T-helper 22 cell (primary cell): ENCODE data around the gene ARHGEF9.

Experiments used
- DNase-seq: peaks from one replicate; pipeline ENCODE4 v3.0.0-alpha.2; 2020; ENCODE audit warnings: low read depth

Gene ARHGEF9

GRCh38 chrX:63746278-63746677 is 38.7 kb downstream of the ARHGEF9 start:
- DNase-seq = no peak

GRCh38 chrX:63744850-63745394 is 40.1 kb downstream of the ARHGEF9 start:
- no peak for DNase-seq

- DNase-seq = no peak
These were observed 41.4 kb downstream of the ARHGEF9 start for GRCh38 chrX:63743596-63743995.

- no peak for DNase-seq
These were observed 44.6 kb downstream of the ARHGEF9 start for GRCh38 chrX:63740382-63740781.

GRCh38 chrX:63739885-63740284 is 45.1 kb downstream of the ARHGEF9 start:
- no peak for DNase-seq

- DNase-seq = no peak
These were observed 46.3 kb downstream of the ARHGEF9 start for GRCh38 chrX:63738696-63739095.

GRCh38 chrX:63737131-63737921 is 47.7 kb downstream of the ARHGEF9 start:
- no peak for DNase-seq

GRCh38 chrX:63735882-63736281 is 49.1 kb downstream of the ARHGEF9 start:
- no peak for DNase-seq

GRCh38 chrX:63720293-63720692 is 64.7 kb downstream of the ARHGEF9 start:
- DNase-seq = no peak

- DNase-seq = no peak
These were observed 65.4 kb downstream of the ARHGEF9 start for GRCh38 chrX:63719633-63720032.

- DNase-seq = no peak
These were observed 66.9 kb downstream of the ARHGEF9 start for GRCh38 chrX:63718010-63718694.

GRCh38 chrX:63713526-63713925 is 71.5 kb downstream of the ARHGEF9 start:
- no peak for DNase-seq

GRCh38 chrX:63708801-63709200 is 76.2 kb downstream of the ARHGEF9 start:
- DNase-seq = no peak

- DNase-seq = no peak
These were observed 82.5 kb downstream of the ARHGEF9 start for GRCh38 chrX:63702556-63702955.

- no peak for DNase-seq
These were observed 97.9 kb downstream of the ARHGEF9 start for GRCh38 chrX:63686878-63687714.

GRCh38 chrX:63680423-63680822 is 104.6 kb downstream of the ARHGEF9 start:
- DNase-seq = no peak

GRCh38 chrX:63679432-63679831 is 105.6 kb downstream of the ARHGEF9 start:
- no peak for DNase-seq

- no peak for DNase-seq
These were observed 109.3 kb downstream of the ARHGEF9 start for GRCh38 chrX:63675716-63676115.

- DNase-seq = no peak
These were observed 111.1 kb downstream of the ARHGEF9 start for GRCh38 chrX:63673896-63674295.

GRCh38 chrX:63664741-63665140 is 120.3 kb downstream of the ARHGEF9 start:
- no peak for DNase-seq

GRCh38 chrX:63664083-63664482 is 120.9 kb downstream of the ARHGEF9 start:
- no peak for DNase-seq

GRCh38 chrX:63661676-63662075 is 123.3 kb downstream of the ARHGEF9 start:
- DNase-seq = no peak
